A549 (cell line): Measurements from ENCODE around the gene GOLGA8B.
"Not testable (repeated sequence)": the region's sequence is repeated elsewhere in the genome, so short reads cannot be mapped to it uniquely, and the experiment has no call there.

Experiments used
- EHMT2 ChIP-seq: fragments of 200-600 bp; sonication (generic); IDR thresholded peaks from 2 replicates; pipeline ENCODE4 v1.6.1; 2016; ENCODE audit warnings: antibody characterized with exemption, low read depth, mild to moderate bottlenecking, moderate library complexity
- POLR2A ChIP-seq: IDR thresholded peaks from 2 replicates; pipeline ENCODE4 v1.6.1; 2012; ENCODE audit warnings: mild to moderate bottlenecking, low read length
- RFX5 ChIP-seq: fragments of 450-650 bp; IDR thresholded peaks from 2 replicates; pipeline ENCODE4 v1.7.1; 2014; ENCODE audit warnings: antibody characterized with exemption, mild to moderate bottlenecking, moderate library complexity
- SMC3 ChIP-seq: fragments of >200 bp; sonication (Bioruptor Twin); formaldehyde crosslinking; IDR thresholded peaks from 3 replicates; pipeline ENCODE4 v1.6.1; 2018; ENCODE audit warnings: inconsistent platforms
- ZFP36 ChIP-seq: fragments of 450-650 bp; IDR thresholded peaks from 2 replicates; pipeline ENCODE4 v1.6.1; 2014; ENCODE audit warnings: borderline replicate concordance; ENCODE audit not compliant: partially characterized antibody
- TF ChIP-seq, protein P1 (sequence below): fragments of >200 bp; sonication (Bioruptor Twin); formaldehyde crosslinking; IDR thresholded peaks from 3 replicates; pipeline ENCODE4 v1.5.1; 2016
- TF ChIP-seq, protein P2 (sequence below): IDR thresholded peaks from 2 replicates; pipeline ENCODE4 v1.6.1; 2012

DNA sequence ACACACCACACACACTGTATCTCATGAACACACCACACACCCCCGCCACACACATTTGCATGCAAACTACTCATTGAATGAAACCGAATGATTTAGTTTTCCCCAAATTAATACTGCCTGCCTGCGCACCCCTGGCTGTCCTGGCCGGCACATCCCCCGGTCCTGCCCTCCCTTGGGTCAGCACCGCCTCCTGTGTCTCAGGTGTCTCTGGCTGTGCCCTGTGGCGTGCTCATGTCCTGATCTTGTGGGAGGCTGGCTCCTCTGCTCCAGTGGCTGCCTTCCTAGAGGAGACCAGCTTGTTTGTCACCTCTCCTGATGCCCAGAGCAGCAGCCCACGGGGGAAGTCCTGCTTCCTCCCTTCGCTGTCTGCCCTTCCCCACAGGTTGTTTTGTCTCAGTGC is 28.7 kb downstream of the GOLGA8B start:
- TF ChIP-seq, protein P1, sequence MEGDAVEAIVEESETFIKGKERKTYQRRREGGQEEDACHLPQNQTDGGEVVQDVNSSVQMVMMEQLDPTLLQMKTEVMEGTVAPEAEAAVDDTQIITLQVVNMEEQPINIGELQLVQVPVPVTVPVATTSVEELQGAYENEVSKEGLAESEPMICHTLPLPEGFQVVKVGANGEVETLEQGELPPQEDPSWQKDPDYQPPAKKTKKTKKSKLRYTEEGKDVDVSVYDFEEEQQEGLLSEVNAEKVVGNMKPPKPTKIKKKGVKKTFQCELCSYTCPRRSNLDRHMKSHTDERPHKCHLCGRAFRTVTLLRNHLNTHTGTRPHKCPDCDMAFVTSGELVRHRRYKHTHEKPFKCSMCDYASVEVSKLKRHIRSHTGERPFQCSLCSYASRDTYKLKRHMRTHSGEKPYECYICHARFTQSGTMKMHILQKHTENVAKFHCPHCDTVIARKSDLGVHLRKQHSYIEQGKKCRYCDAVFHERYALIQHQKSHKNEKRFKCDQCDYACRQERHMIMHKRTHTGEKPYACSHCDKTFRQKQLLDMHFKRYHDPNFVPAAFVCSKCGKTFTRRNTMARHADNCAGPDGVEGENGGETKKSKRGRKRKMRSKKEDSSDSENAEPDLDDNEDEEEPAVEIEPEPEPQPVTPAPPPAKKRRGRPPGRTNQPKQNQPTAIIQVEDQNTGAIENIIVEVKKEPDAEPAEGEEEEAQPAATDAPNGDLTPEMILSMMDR: not testable (repeated sequence)
- TF ChIP-seq, protein P2, sequence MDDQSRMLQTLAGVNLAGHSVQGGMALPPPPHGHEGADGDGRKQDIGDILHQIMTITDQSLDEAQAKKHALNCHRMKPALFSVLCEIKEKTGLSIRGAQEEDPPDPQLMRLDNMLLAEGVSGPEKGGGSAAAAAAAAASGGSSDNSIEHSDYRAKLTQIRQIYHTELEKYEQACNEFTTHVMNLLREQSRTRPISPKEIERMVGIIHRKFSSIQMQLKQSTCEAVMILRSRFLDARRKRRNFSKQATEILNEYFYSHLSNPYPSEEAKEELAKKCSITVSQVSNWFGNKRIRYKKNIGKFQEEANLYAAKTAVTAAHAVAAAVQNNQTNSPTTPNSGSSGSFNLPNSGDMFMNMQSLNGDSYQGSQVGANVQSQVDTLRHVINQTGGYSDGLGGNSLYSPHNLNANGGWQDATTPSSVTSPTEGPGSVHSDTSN: not testable (repeated sequence)
- TF ChIP-seq ZFP36, RFX5, EHMT2, POLR2A, SMC3: not testable (repeated sequence)
